ENCODE measurements around the gene RAPGEF4.

The RAPGEF4 gene

GRCh38 chr2:172949522-172949921 is 213.9 kb downstream of the RAPGEF4 start:
- TF ChIP-seq CTCF (IDR thresholded peaks at IDR 0.05), result no peak
- Histone ChIP-seq H3K27ac (no peak overlapping the region), H3K36me3 (no peaks in the 10 kb centered on the region), H3K4me1 (ENCODE audit: control insufficient read depth in 1 of 2, insufficient read depth in 1 of 2, low read depth in 1 of 2, low read length in 1 of 2) (no peaks in the 10 kb centered on the region), H3K4me3 (ENCODE audit: low read depth in 1 of 2, low read length in 1 of 2) (no peak overlapping the region), H3K27me3 (no peaks in the 10 kb centered on the region), H3K9me3 (no peaks in the 10 kb centered on the region)

- H3K27me3 ChIP-seq, result no peaks in the 10 kb centered on the region
- no peaks in the 10 kb centered on the region for H3K4me1 ChIP-seq (ENCODE audit: control insufficient read depth in 1 of 2, insufficient read depth in 1 of 2, low read depth in 1 of 2, low read length in 1 of 2)
- H3K4me3 ChIP-seq (ENCODE audit: low read depth in 1 of 2, low read length in 1 of 2), result no peak overlapping the region
- H3K36me3 ChIP-seq, result no peaks in the 10 kb centered on the region
- no peak overlapping the region for H3K27ac ChIP-seq
- no peak for TF ChIP-seq CTCF (IDR thresholded peaks at IDR 0.05)
- H3K9me3 ChIP-seq, result no peaks in the 10 kb centered on the region
Measured at GRCh38 chr2:172950565-172950964, 214.9 kb downstream of the RAPGEF4 start.

GRCh38 chr2:172951554-172951953 is 215.9 kb downstream of the RAPGEF4 start:
- H3K9me3 ChIP-seq, result no peaks in the 10 kb centered on the region
- H3K27ac ChIP-seq, result no peak overlapping the region
- no peaks in the 10 kb centered on the region for H3K4me1 ChIP-seq (ENCODE audit: control insufficient read depth in 1 of 2, insufficient read depth in 1 of 2, low read depth in 1 of 2, low read length in 1 of 2)
- no peaks in the 10 kb centered on the region for H3K27me3 ChIP-seq
- H3K36me3 ChIP-seq, result no peaks in the 10 kb centered on the region
- no peak overlapping the region for H3K4me3 ChIP-seq (ENCODE audit: low read depth in 1 of 2, low read length in 1 of 2)
- no peak for TF ChIP-seq CTCF (IDR thresholded peaks at IDR 0.05)

- Histone ChIP-seq H3K4me3 (ENCODE audit: low read depth in 1 of 2, low read length in 1 of 2) (no peak overlapping the region), H3K27me3 (no peaks in the 10 kb centered on the region), H3K9me3 (no peaks in the 10 kb centered on the region), H3K27ac (no peak overlapping the region), H3K4me1 (ENCODE audit: control insufficient read depth in 1 of 2, insufficient read depth in 1 of 2, low read depth in 1 of 2, low read length in 1 of 2) (no peaks in the 10 kb centered on the region), H3K36me3 (no peaks in the 10 kb centered on the region)
- TF ChIP-seq CTCF (IDR thresholded peaks at IDR 0.05), result no peak
Measured at GRCh38 chr2:172953411-172953810, 217.8 kb downstream of the RAPGEF4 start.

- H3K36me3 ChIP-seq, result no peaks in the 10 kb centered on the region
- no peak overlapping the region for H3K27ac ChIP-seq
- H3K4me3 ChIP-seq (ENCODE audit: low read depth in 1 of 2, low read length in 1 of 2), result no peak overlapping the region
- no peaks in the 10 kb centered on the region for H3K9me3 ChIP-seq
- H3K4me1 ChIP-seq (ENCODE audit: control insufficient read depth in 1 of 2, insufficient read depth in 1 of 2, low read depth in 1 of 2, low read length in 1 of 2), result no peaks in the 10 kb centered on the region
- no peaks in the 10 kb centered on the region for H3K27me3 ChIP-seq
- TF ChIP-seq CTCF (IDR thresholded peaks at IDR 0.05), result no peak
Measured at GRCh38 chr2:172953970-172954852, 218.6 kb downstream of the RAPGEF4 start.
